Stimulated activated CD4-positive, alpha-beta T cell treated with anti-CD3 and anti-CD28 coated beads, Interleukin-12 subunit alpha, Interleukin-12 subunit beta, amount 100 ng/mL, for 48 hours (primary cell): ENCODE results near the gene HEXIM1.
A peak's percentile ranks its signal among the peaks of the same experiment; 100 is the strongest.

Experiments
- DNase-seq, 3 donors: peaks; one replicate each; pipeline ENCODE4 v3.0.0-alpha.2; 2020; ENCODE audit warnings: low read depth in 2 of 3, low spot score in 1 of 3

Gene HEXIM1

DNA sequence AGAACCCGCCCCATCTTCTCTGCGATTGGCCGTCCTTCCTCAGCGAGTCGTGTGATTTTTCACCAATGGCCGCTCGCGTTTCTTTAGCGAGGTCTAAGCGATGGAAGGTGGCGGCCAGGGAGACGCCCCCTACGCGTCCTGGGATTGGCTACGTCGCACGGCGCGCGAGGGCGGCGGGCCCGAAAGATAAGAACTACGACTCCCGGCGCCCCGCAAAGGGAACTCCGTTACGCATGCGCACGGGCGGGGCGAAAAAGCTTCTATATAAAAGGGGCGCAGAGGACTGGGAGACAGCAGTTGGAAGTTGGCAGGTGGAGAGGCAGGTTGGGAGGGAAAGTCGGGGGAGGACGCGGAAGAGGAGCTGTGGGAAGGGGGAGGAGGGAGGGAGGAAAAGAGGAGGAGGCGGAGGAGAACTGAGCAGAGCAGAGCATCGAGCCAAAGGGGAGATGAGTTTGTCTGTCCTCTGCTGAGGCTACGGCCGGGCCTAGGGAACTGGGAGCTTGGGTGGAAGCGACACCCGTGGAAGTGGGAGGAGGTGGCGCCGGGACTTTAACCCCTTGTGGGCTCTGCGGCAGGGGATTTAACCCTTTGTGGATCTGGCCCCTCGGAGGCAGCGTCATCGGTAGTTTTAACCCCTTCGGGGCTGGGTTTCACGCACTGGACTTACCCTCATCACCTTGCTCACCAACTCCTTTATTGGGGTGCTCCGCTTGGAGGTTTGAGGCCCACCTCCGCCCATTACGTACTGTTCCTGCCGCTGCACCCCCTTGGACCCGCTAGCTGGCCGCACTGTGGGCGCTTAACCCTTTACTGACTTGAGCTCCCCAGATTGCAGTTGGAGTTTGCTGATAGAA lies at the start of gene HEXIM1:
Gene HEXIM1 (plus strand): TSS at position 293 of the 854 bp plus-strand sequence. CDS start 716 bp downstream, outside the sequence.
- peak; percentile 97 to 98 (median 98) for DNase-seq

DNA sequence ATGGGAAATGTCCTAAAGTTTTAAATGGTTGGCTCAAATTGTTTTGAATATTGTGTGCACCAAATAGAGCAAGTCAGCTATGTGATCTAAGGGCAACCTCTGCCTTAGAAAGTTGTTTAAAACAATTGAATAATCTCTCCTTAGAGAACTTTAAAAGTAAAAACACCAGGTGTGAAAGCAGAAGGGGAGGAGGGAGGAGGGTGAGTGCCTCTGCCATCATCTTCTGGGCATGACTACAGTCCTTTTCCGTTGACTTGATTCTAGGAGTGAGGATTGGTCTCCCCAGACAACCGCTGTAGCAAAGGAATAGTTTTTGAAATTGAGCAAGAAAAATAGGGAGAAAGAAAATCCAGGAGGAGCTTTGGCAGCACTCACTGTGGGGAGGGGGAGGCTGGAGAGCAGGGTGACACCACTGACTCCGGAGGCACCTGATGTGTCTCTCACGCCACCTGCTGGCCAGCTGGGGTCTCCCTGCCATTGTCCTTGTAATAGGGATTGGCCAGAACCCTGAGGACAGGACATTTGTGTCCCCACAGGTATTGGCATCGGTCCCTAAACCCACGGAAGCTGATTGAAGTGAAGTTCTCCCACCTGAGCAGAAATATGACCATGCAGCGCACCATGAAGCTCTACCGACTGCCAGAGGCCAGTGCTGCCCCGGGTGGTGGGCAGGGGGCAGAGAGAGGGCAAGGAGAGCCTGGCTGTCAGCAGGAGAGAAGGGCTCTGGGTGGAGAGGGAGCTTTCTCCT lies 49.2 kb upstream of the HEXIM1 start:
- peak; percentile 50 to 71 (median 70) for DNase-seq

GRCh38 chr17:45101546-45101882 lies 46.8 kb upstream of the HEXIM1 start:
- DNase-seq: no peak

DNA sequence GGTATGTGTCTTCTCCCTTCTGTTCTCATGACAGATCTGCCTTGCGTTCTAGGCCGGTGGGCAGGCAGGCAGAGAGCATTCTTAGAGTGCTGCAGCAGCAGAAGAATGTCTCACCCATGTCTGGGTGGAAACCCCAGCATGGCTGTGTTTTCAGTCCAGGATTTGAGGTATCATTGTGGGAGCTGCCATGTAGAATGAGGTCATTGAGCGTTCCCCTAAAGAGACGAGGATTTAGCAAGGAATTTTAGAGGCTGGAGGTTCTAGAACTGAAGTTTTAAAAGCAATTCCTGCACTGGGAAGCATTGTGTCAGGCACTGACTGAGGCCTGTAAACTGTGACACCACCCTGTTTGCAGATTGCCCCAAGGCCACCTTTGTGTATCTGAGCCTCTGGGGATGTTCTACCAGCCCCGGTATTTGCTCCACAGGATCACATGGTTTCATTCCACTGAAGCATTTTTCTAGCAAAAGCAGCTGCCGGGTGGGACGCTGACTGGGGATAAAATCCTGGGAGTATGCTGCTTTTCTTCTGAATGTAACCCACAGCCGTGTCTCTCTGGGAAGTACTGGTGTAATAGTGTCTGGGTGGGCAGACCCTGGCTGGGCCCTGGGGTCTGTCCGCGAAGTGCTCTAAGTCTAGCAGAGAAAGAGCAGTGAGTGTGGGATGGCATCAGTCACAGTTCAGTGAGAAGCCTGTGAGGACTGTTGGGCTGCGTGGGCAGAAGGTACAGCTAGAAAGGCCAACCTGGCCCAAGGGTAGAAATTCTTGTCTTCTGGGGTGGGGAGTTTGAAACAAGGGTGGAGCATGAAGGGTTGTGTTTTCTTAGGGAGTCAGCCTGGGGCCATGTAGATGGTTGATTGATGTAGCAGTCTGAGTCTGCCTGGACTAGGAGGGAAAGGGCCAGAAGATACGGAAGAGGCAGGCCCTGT lies 46.1 kb upstream of the HEXIM1 start:
- no peak for DNase-seq

DNA sequence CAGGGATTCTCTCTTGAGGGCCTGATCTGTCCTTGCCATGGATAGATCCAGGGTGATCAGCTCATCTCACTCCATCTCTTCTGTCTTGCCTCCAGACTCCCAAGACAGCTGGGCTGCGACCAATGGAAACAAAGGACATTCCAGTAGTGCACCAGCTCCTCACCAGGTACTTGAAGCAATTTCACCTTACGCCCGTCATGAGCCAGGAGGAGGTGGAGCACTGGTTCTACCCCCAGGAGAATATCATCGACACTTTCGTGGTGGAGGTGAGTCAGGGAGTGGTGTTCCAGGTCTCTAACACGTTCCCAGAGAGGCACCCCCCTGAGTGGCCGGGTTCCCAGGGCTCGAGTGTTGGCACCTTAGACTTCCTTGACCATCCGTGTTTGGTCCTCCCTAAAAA lies 45.4 kb upstream of the HEXIM1 start:
- no peak for DNase-seq

DNA sequence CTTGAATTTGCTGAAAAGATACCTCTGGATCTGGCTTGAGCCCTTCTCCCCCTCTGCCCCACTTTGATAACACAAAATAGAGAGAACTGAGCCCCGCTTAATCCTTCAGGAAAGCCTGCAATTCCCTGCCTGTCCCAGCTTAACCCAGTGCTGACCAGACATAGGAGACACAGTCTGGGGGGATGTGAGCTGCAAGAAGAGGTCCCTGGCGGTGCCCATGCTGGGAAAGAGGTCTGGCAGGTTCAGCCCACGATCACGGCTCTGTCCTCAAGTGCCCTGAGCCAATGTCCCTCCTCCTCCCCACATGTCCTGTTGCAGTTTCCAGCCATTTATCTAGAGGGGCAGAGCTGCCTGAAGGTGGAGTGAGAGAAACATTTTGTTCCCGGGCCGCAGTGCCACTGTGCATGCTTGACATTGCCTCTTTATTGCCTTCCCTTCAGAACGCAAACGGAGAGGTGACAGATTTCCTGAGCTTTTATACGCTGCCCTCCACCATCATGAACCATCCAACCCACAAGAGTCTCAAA lies 44.9 kb upstream of the HEXIM1 start:
- no peak for DNase-seq

GRCh38 chr17:45104029-45104428 lies 44.2 kb upstream of the HEXIM1 start:
- no peak for DNase-seq

DNA sequence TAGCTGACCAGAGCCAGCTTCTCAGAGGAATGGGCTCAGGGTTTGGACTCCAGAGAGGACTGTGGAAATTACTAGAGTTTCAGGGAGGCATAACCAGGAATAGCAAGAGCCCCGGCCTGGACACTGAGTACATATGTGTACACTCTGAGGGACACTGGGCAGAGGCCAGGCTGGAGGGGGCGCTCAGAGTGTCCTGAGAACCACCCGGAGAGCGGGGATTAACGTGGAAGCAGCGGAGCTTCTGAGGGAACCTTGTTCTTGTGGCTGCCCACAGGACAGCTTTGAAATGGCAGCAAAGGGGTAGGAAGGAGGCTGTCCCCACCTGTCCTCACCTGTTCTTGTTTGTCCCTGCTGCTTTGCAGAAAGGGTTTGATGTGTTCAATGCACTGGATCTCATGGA lies 43.8 kb upstream of the HEXIM1 start:
- DNase-seq: no peak

- no peak for DNase-seq
Measured at GRCh38 chr17:45104907-45105624, 43.2 kb upstream of the HEXIM1 start.

- DNase-seq: no peak
Measured at GRCh38 chr17:45106096-45106495, 42.2 kb upstream of the HEXIM1 start.

- no peak for DNase-seq
Measured at GRCh38 chr17:45106582-45106981, 41.7 kb upstream of the HEXIM1 start.

DNA sequence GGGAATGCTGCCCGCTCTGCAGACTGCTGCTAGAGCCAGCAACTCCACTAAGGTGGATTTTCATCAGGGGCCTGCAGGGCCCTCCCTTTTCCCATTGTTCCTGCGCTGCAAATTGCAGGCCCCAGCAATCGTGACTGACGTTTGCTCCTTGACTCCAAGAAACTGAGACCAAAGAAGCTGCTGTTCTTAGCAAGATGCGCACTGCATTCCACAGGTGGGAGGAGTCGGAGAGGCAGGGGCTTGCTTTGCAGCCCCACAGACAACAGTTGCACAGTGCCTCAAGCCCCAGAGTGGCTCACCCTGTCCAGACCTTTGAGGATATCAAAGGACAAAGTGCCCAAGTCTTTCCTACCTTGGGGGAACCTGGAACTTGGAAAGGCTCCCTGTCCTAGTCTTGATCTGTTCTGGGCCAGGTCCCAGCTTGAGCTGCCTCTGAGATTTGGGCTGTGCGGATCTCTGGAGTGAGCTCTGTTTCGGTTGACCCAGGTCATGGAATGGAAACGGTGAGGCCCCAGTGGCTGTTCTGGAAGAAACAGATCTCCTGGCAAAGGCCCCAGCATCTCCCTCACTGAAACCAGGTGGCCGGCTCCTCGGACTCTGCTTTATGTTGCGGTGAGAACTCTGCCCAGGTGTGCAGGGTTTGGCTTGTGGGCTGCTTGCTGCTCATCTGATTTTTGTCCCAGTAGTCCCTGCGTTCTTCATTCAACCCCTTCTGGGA lies 40.8 kb upstream of the HEXIM1 start:
- DNase-seq: no peak

GRCh38 chr17:45108051-45108450 lies 40.2 kb upstream of the HEXIM1 start:
- no peak for DNase-seq

- DNase-seq: no peak
Measured at GRCh38 chr17:45108595-45109521, 39.4 kb upstream of the HEXIM1 start.

GRCh38 chr17:45110676-45111611 lies 37.3 kb upstream of the HEXIM1 start:
- DNase-seq: no peak

DNA sequence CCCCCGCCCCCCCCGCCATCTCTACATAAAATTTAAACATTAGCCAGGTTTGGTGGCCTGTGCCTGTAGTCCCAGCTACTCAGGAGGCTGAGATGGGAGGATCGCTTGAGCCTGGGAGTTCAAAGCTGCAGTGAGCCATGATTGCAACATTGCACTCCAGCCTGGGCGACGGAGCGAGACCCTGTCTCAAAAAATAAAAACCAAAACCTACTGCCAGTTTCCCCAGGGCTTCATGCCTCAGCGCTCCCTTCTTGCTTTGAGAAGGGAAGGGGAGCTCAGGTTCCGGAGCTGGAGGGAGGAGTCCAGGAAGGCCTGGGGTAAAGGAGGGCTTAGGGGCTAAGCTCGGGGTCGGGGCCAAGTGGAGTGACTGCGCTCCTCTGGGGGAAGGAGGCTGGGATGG lies 36.4 kb upstream of the HEXIM1 start:
- DNase-seq: no peak

DNA sequence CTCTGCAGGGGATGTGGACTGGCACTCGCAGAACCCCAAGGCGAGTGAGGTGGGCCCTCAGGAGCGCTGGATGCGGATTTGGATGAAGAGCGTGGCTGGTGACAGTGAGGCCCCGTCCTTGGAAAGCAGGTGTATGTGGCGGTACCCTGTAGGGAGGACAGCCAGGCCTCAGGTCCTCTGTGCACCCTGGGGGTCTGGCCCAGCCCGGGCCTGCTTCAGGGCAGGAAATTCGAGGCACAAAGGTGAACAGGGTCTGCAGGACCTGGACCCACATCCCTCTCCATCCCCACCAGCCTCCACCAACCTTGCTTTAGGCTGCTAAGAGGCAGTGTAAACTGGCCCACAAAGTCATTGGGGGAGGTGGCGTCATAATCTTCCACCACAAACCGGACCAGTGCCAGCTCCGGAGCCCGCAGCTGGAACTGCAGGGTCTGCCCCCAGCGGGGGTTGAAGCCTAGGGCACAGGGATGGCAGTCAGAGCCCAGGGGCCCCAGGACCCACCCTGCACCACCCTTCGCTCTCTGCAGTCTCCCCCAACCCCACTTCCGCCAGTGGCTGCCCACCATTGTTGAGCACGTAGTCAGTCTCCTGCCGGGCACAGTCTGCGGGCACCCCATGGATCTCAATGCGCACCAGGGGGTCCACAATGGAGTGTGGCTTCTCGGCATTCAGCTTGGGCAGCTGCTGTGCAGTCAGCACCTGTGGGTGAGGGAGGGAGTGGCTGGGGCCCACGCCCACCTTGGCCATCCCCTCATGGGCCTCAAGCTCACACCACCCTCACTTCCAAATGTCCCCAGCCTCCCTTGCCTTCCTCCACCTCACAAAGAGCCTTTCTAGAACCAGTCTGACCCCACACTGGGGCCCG lies 35.5 kb upstream of the HEXIM1 start:
- no peak for DNase-seq
